Mesendoderm (in vitro differentiated cells): ENCODE results near the gene FUT9.

Experiments used
- DNase-seq: peaks from one replicate; pipeline ENCODE4 v3.0.0; 2013
- H2AK5ac ChIP-seq: 2 replicates; pipeline ENCODE4 v1.6.1; 2013; ENCODE audit warnings: low read length, inconsistent platforms
- H2BK120ac ChIP-seq: 2 replicates; pipeline ENCODE4 v1.6.1; 2013; ENCODE audit warnings: low read depth, mild to moderate bottlenecking, low read length, moderate library complexity, mixed read lengths
- H2BK15ac ChIP-seq: replicated peaks from 2 replicates; pipeline ENCODE4 v1.6.1; 2013; ENCODE audit warnings: low read depth, mild to moderate bottlenecking, moderate library complexity
- H2BK5ac ChIP-seq: 2 replicates; pipeline ENCODE4 v1.6.1; 2013; ENCODE audit warnings: low read length, inconsistent platforms
- H3K18ac ChIP-seq: 2 replicates; pipeline ENCODE4 v1.6.1; 2013; ENCODE audit warnings: mild to moderate bottlenecking, low read length, mixed read lengths
- H3K23ac ChIP-seq: one replicate; pipeline ENCODE4 v1.6.1; 2013; ENCODE audit warnings: low read length
- H3K27ac ChIP-seq: 2 replicates; pipeline ENCODE4 v1.5.1; 2013; ENCODE audit warnings: low read depth, mild to moderate bottlenecking, inconsistent platforms, low read length, moderate library complexity
- H3K27me3 ChIP-seq: 2 replicates; pipeline ENCODE4 v1.6.1; 2013; ENCODE audit warnings: low read length, control low read depth, mild to moderate bottlenecking, inconsistent platforms; ENCODE audit not compliant: insufficient read depth, poor library complexity
- H3K36me3 ChIP-seq: 2 replicates; pipeline ENCODE4 v1.6.1; 2013; ENCODE audit warnings: low read length, inconsistent platforms; ENCODE audit not compliant: control insufficient read depth, insufficient read depth
- H3K4ac ChIP-seq: one replicate; pipeline ENCODE4 v1.6.1; 2013; ENCODE audit warnings: low read depth, mild to moderate bottlenecking, low read length, moderate library complexity
- H3K4me1 ChIP-seq: 2 replicates; pipeline ENCODE4 v1.6.1; 2013; ENCODE audit warnings: low read depth, low read length, inconsistent platforms; ENCODE audit not compliant: control insufficient read depth
- H3K4me2 ChIP-seq: 2 replicates; pipeline ENCODE4 v1.6.1; 2013; ENCODE audit warnings: low read length
- H3K4me3 ChIP-seq: 2 replicates; pipeline ENCODE4 v1.5.1; 2013; ENCODE audit warnings: mild to moderate bottlenecking, low read length
- H3K56ac ChIP-seq: one replicate; pipeline ENCODE4 v1.6.1; 2013; ENCODE audit warnings: low read length
- H3K79me1 ChIP-seq: 2 replicates; pipeline ENCODE4 v1.6.1; 2013; ENCODE audit warnings: low read length, inconsistent platforms
- H3K79me2 ChIP-seq: 2 replicates; pipeline ENCODE4 v1.6.1; 2013; ENCODE audit warnings: mild to moderate bottlenecking, low read length; ENCODE audit not compliant: control insufficient read depth, insufficient read depth
- H3K9ac ChIP-seq: 2 replicates; pipeline ENCODE4 v1.6.1; 2013; ENCODE audit warnings: low read length, inconsistent platforms
- H4K5ac ChIP-seq: one replicate; pipeline ENCODE4 v1.6.1; 2013; ENCODE audit warnings: low read length
- H4K8ac ChIP-seq: one replicate; pipeline ENCODE4 v1.6.1; 2013; ENCODE audit warnings: low read depth, mild to moderate bottlenecking, control low read depth, low read length, moderate library complexity
- WGBS: extraction: QIAGEN DNeasy Blood & Tissue Kit; methylation state at CpG from one replicate; pipeline ENCODE4 v1.1.7; 2013; ENCODE audit warnings: low lambda C conversion rate, missing lambda C conversion rate; ENCODE audit not compliant: insufficient coverage; ENCODE audit errors: extremely low coverage; 5-methylcytosine and 5-hydroxymethylcytosine counted together

The FUT9 gene

GRCh38 chr6:95998133-95998532 is 17.6 kb upstream of the FUT9 start:
- H3K4ac ChIP-seq: no peak overlapping the region
- H2BK120ac ChIP-seq: no peak overlapping the region
- WGBS: no CpG with 5 or more reads among the region's 3 CpGs
- H4K8ac ChIP-seq: no peak overlapping the region
- H4K5ac ChIP-seq: no peak overlapping the region
- no peaks in the 10 kb centered on the region for H3K79me2 ChIP-seq
- no peak overlapping the region for H2BK15ac ChIP-seq
- H3K23ac ChIP-seq: no peak overlapping the region
- H3K4me2 ChIP-seq: no peak overlapping the region
- no peaks in the 10 kb centered on the region for H3K79me1 ChIP-seq
- H3K18ac ChIP-seq: no peak overlapping the region
- no peak overlapping the region for H2AK5ac ChIP-seq
- no peak overlapping the region for H3K27ac ChIP-seq
- H3K4me3 ChIP-seq: no peak overlapping the region
- no peaks in the 10 kb centered on the region for H3K27me3 ChIP-seq
- DNase-seq: no peak
- no peak overlapping the region for H2BK5ac ChIP-seq
- H3K36me3 ChIP-seq: no peaks in the 10 kb centered on the region
- H3K4me1 ChIP-seq: no peaks in the 10 kb centered on the region
- H3K9ac ChIP-seq: no peak overlapping the region
- H3K56ac ChIP-seq: no peak overlapping the region

GRCh38 chr6:96001891-96002575 is 13.7 kb upstream of the FUT9 start:
- no CpG with 5 or more reads among the region's 8 CpGs for WGBS
- no peak overlapping the region for H3K56ac ChIP-seq

GRCh38 chr6:96002576-96002910 is 13.2 kb upstream of the FUT9 start:
- H3K23ac ChIP-seq: no peak overlapping the region
- H3K4me3 ChIP-seq: no peak overlapping the region
- no peaks in the 10 kb centered on the region for H3K79me2 ChIP-seq
- H2BK5ac ChIP-seq: no peak overlapping the region
- no peak overlapping the region for H2AK5ac ChIP-seq
- H4K5ac ChIP-seq: no peak overlapping the region
- H3K18ac ChIP-seq: no peak overlapping the region
- no peaks in the 10 kb centered on the region for H3K79me1 ChIP-seq
- WGBS: no CpG with 5 or more reads among the region's 3 CpGs
- no peak for DNase-seq
- H4K8ac ChIP-seq: no peak overlapping the region
- H3K27me3 ChIP-seq: no peaks in the 10 kb centered on the region
- H3K56ac ChIP-seq: no peak overlapping the region
- no peaks in the 10 kb centered on the region for H3K4me1 ChIP-seq
- H3K4ac ChIP-seq: no peak overlapping the region
- H3K36me3 ChIP-seq: no peaks in the 10 kb centered on the region
- no peak overlapping the region for H3K9ac ChIP-seq
- no peak overlapping the region for H2BK15ac ChIP-seq
- H3K27ac ChIP-seq: no peak overlapping the region
- H3K4me2 ChIP-seq: no peak overlapping the region
- H2BK120ac ChIP-seq: no peak overlapping the region

More at GRCh38 chr6:96001891-96002575, 13.7 kb upstream of the FUT9 start:
- Histone ChIP-seq H4K5ac (no peak overlapping the region), H3K4me1 (no peaks in the 10 kb centered on the region), H3K4me2 (no peak overlapping the region), H3K18ac (no peak overlapping the region), H2AK5ac (no peak overlapping the region), H2BK120ac (no peak overlapping the region), H4K8ac (no peak overlapping the region), H3K9ac (no peak overlapping the region), H3K23ac (no peak overlapping the region), H3K27ac (no peak overlapping the region), H3K79me2 (no peaks in the 10 kb centered on the region), H2BK15ac (no peak overlapping the region), H2BK5ac (no peak overlapping the region), H3K79me1 (no peaks in the 10 kb centered on the region), H3K4me3 (no peak overlapping the region), H3K36me3 (no peaks in the 10 kb centered on the region), H3K4ac (no peak overlapping the region), H3K27me3 (no peaks in the 10 kb centered on the region)
- no peak for DNase-seq

GRCh38 chr6:96002912-96003311 is 12.9 kb upstream of the FUT9 start:
- Histone ChIP-seq H3K23ac (no peak overlapping the region), H3K18ac (no peak overlapping the region), H3K27me3 (no peaks in the 10 kb centered on the region), H3K27ac (no peak overlapping the region), H3K4me3 (no peak overlapping the region), H3K4ac (no peak overlapping the region), H3K79me1 (no peaks in the 10 kb centered on the region), H3K79me2 (no peaks in the 10 kb centered on the region), H3K4me1 (no peaks in the 10 kb centered on the region), H4K8ac (no peak overlapping the region), H3K36me3 (no peaks in the 10 kb centered on the region), H3K4me2 (no peak overlapping the region), H4K5ac (no peak overlapping the region), H2BK15ac (no peak overlapping the region), H2AK5ac (no peak overlapping the region), H3K9ac (no peak overlapping the region), H2BK120ac (no peak overlapping the region), H2BK5ac (no peak overlapping the region), H3K56ac (no peak overlapping the region)
- DNase-seq: no peak
- no CpG with 5 or more reads among the region's 5 CpGs for WGBS

GRCh38 chr6:96007663-96008062 is 8.1 kb upstream of the FUT9 start:
- Histone ChIP-seq H3K27me3 (no peaks in the 10 kb centered on the region), H2AK5ac (no peak overlapping the region), H3K4me3 (no peak overlapping the region), H3K36me3 (no peaks in the 10 kb centered on the region), H3K79me1 (no peaks in the 10 kb centered on the region), H3K27ac (no peak overlapping the region), H3K79me2 (no peaks in the 10 kb centered on the region), H2BK15ac (no peak overlapping the region), H4K8ac (peak overlapping the region; percentile 5), H3K56ac (no peak overlapping the region), H3K4ac (no peak overlapping the region), H3K4me2 (no peak overlapping the region), H2BK5ac (no peak overlapping the region), H3K18ac (no peak overlapping the region), H2BK120ac (no peak overlapping the region), H3K23ac (no peak overlapping the region), H3K4me1 (no peaks in the 10 kb centered on the region), H3K9ac (no peak overlapping the region), H4K5ac (no peak overlapping the region)
- no CpG with 5 or more reads among the region's 2 CpGs for WGBS
- peak; percentile 6 for DNase-seq

GRCh38 chr6:96013531-96013930 is 2.2 kb upstream of the FUT9 start:
- no peak overlapping the region for H3K27ac ChIP-seq
- no peak overlapping the region for H3K4me3 ChIP-seq
- H3K23ac ChIP-seq: no peak overlapping the region
- no peak overlapping the region for H2AK5ac ChIP-seq
- no peak overlapping the region for H3K4ac ChIP-seq
- no peaks in the 10 kb centered on the region for H3K79me2 ChIP-seq
- H3K4me1 ChIP-seq: no peaks in the 10 kb centered on the region
- no peaks in the 10 kb centered on the region for H3K79me1 ChIP-seq
- no peak overlapping the region for H3K18ac ChIP-seq
- H2BK5ac ChIP-seq: no peak overlapping the region
- no peak overlapping the region for H3K9ac ChIP-seq
- DNase-seq: peak; percentile 55
- H2BK120ac ChIP-seq: no peak overlapping the region
- H4K8ac ChIP-seq: no peak overlapping the region
- no peaks in the 10 kb centered on the region for H3K36me3 ChIP-seq
- no peak overlapping the region for H4K5ac ChIP-seq
- H3K27me3 ChIP-seq: no peaks in the 10 kb centered on the region
- no CpG with 5 or more reads among the region's 3 CpGs for WGBS
- no peak overlapping the region for H2BK15ac ChIP-seq
- no peak overlapping the region for H3K4me2 ChIP-seq
- H3K56ac ChIP-seq: no peak overlapping the region
